ENCODE measurements around the gene DNAJB9.

Gene DNAJB9

GRCh38 chr7:108596560-108596959 is 26.9 kb downstream of the DNAJB9 start:
- DNase-seq (ENCODE audit: low read depth in 1 of 2, low spot score in 1 of 2) = no peak
- Histone ChIP-seq H3K27ac (replicated peaks) (no peak overlapping the region), H3K27me3 (ENCODE audit: insufficient read depth, poor library complexity, severe bottlenecking) (peaks cover 4% of the 10 kb centered on the region), H3K4me3 (replicated peaks; ENCODE audit: insufficient read depth, low read length) (no peak overlapping the region)
- TF ChIP-seq REST (IDR thresholded peaks at IDR 0.05; ENCODE audit: insufficient replicate concordance, low read depth) = no peak
- no peak for TF ChIP-seq GABPA (IDR thresholded peaks at IDR 0.05; ENCODE audit: low read depth)
- no peak for TF ChIP-seq SPI1 (IDR thresholded peaks at IDR 0.05; ENCODE audit: borderline replicate concordance, low read depth)
- no peak for TF ChIP-seq CTCF (IDR thresholded peaks at IDR 0.05; ENCODE audit: insufficient read depth, low read length)
- no peak for TF ChIP-seq POLR2AphosphoS5 (IDR thresholded peaks at IDR 0.05; ENCODE audit: low read depth)

- Histone ChIP-seq H3K27me3 (ENCODE audit: insufficient read depth, poor library complexity, severe bottlenecking) (peaks cover 8% of the 10 kb centered on the region), H3K27ac (replicated peaks) (no peak overlapping the region), H3K4me3 (replicated peaks; ENCODE audit: insufficient read depth, low read length) (no peak overlapping the region)
- TF ChIP-seq SPI1 (IDR thresholded peaks at IDR 0.05; ENCODE audit: borderline replicate concordance, low read depth) (no peak), POLR2AphosphoS5 (IDR thresholded peaks at IDR 0.05; ENCODE audit: low read depth) (no peak), CTCF (IDR thresholded peaks at IDR 0.05; ENCODE audit: insufficient read depth, low read length) (no peak), REST (IDR thresholded peaks at IDR 0.05; ENCODE audit: insufficient replicate concordance, low read depth) (no peak), GABPA (IDR thresholded peaks at IDR 0.05; ENCODE audit: low read depth) (no peak)
- no peak for DNase-seq (ENCODE audit: low read depth in 1 of 2, low spot score in 1 of 2)
Measured at GRCh38 chr7:108598153-108598552, 28.5 kb downstream of the DNAJB9 start.

- DNase-seq (ENCODE audit: low read depth in 1 of 2, low spot score in 1 of 2) = no peak
Measured at GRCh38 chr7:108598914-108599580, 29.4 kb downstream of the DNAJB9 start.

More at GRCh38 chr7:108598914-108599580, 29.4 kb downstream of the DNAJB9 start:
- Histone ChIP-seq H3K27ac (replicated peaks) (no peak overlapping the region), H3K4me3 (replicated peaks; ENCODE audit: insufficient read depth, low read length) (no peak overlapping the region), H3K27me3 (ENCODE audit: insufficient read depth, poor library complexity, severe bottlenecking) (peaks cover 8% of the 10 kb centered on the region)
- TF ChIP-seq REST (IDR thresholded peaks at IDR 0.05; ENCODE audit: insufficient replicate concordance, low read depth) = no peak
- no peak for TF ChIP-seq GABPA (IDR thresholded peaks at IDR 0.05; ENCODE audit: low read depth)
- TF ChIP-seq CTCF (IDR thresholded peaks at IDR 0.05; ENCODE audit: insufficient read depth, low read length) = no peak
- TF ChIP-seq POLR2AphosphoS5 (IDR thresholded peaks at IDR 0.05; ENCODE audit: low read depth) = no peak
- no peak for TF ChIP-seq SPI1 (IDR thresholded peaks at IDR 0.05; ENCODE audit: borderline replicate concordance, low read depth)

Data from HL-60 (cell line).